CD8-positive, alpha-beta memory T cell (primary cell): Measurements from ENCODE around the gene EXT2. TPM values are rescaled to one million over a fixed set of nuclear protein-coding genes. Genes with fewer than 3 reads are reported as not detected.
A peak's percentile ranks its signal among the peaks of the same experiment; 100 is the strongest.

Experiments used
- CTCF ChIA-PET: fragments of 350-600 bp; sonication (Branson Sonifier 250); formaldehyde crosslinking; loops from one replicate; lab custom pipeline; 2021; ENCODE audit warnings: antibody characterized with exemption; lab: Charles Lee
- POLR2A ChIA-PET: fragments of 350-600 bp; sonication (Branson Sonifier 250); formaldehyde crosslinking; loops from one replicate; lab custom pipeline; 2021; ENCODE audit warnings: antibody characterized with exemption; lab: Charles Lee
- DNase-seq, 5 donors: peaks; one replicate each; pipeline versions ENCODE4 v3.0.0 to v3.0.0-alpha.2; 2020 to 2022; ENCODE audit warnings: mixed read lengths in 1 of 5
- H3K27ac ChIP-seq: one replicate; pipeline ENCODE4 v1.7.0; 2013; ENCODE audit warnings: low read depth, mild to moderate bottlenecking, low read length, moderate library complexity
- H3K27me3 ChIP-seq: 2 replicates; pipeline ENCODE4 v1.7.0; 2013; ENCODE audit warnings: low read length, mild to moderate bottlenecking; ENCODE audit not compliant: insufficient read depth, poor library complexity, severe bottlenecking
- H3K36me3 ChIP-seq: 2 replicates; pipeline ENCODE4 v1.7.0; 2013; ENCODE audit warnings: mild to moderate bottlenecking, low read length, moderate library complexity; ENCODE audit not compliant: insufficient read depth
- H3K4me1 ChIP-seq: 2 replicates; pipeline ENCODE4 v1.7.0; 2013; ENCODE audit warnings: mild to moderate bottlenecking, low read length, moderate library complexity; ENCODE audit not compliant: insufficient read depth
- H3K4me3 ChIP-seq: 2 replicates; pipeline ENCODE4 v1.7.0; 2013; ENCODE audit warnings: mild to moderate bottlenecking, low read length
- H3K9me3 ChIP-seq: 2 replicates; pipeline ENCODE4 v1.7.0; 2013; ENCODE audit warnings: mild to moderate bottlenecking, low read length
- H3K27ac Mint-ChIP-seq, 8 donors: one replicate each; pipeline ENCODE4 v1.8.0; 2020 to 2021; ENCODE audit warnings: mixed read lengths in 8 of 8, mild to moderate bottlenecking in 6 of 8, inconsistent platforms in 3 of 8, moderate library complexity in 3 of 8
- H3K27me3 Mint-ChIP-seq, 2 donors: one replicate each; pipeline ENCODE4 v1.8.0; 2020 to 2021; ENCODE audit warnings: mixed read lengths in 2 of 2, mild to moderate bottlenecking in 1 of 2, moderate library complexity in 1 of 2
- H3K36me3 Mint-ChIP-seq, 3 donors: one replicate each; pipeline ENCODE4 v1.8.0; 2020 to 2021; ENCODE audit warnings: mixed read lengths in 3 of 3, inconsistent platforms in 1 of 3, mild to moderate bottlenecking in 1 of 3
- H3K4me1 Mint-ChIP-seq, 3 donors: one replicate each; pipeline ENCODE4 v1.8.0; 2020 to 2021; ENCODE audit warnings: mixed read lengths in 3 of 3, inconsistent platforms in 1 of 3, mild to moderate bottlenecking in 1 of 3
- H3K4me3 Mint-ChIP-seq, 7 donors: one replicate each; pipeline ENCODE4 v1.8.0; 2020 to 2021; ENCODE audit warnings: mixed read lengths in 7 of 7, mild to moderate bottlenecking in 6 of 7, moderate library complexity in 4 of 7, inconsistent platforms in 2 of 7
- H3K9me3 Mint-ChIP-seq, 5 donors: one replicate each; pipeline ENCODE4 v1.8.0; 2020 to 2022; ENCODE audit warnings: mixed read lengths in 5 of 5, mild to moderate bottlenecking in 3 of 5, moderate library complexity in 2 of 5, inconsistent platforms in 1 of 5
- polyA plus RNA-seq: library from polyadenylated mRNA; unstranded; fragments of 300-500 nt; fragmentation: Illumina TruSeq; gene quantifications from one replicate; pipeline ENCODE4 v1.2.3, GENCODE V29; 2021
- total RNA-seq, 2 experiments: library from RNA; stranded (reverse); gene quantifications; one replicate each; pipeline ENCODE4 v1.2.3, GENCODE V29; 2021

EXT2 gene
- total and polyA plus RNA-seq, 3 experiments from 2014 or later = 37.4 to 46.6 (median 38.5) TPM

GRCh38 chr11:44101098-44101497 is 5.6 kb downstream of the EXT2 start:
- Mint-ChIP-seq H3K4me1 (peaks cover 39 to 77% (median 66%) of the 10 kb centered on the region in 3 donors), H3K36me3 (peaks cover 0 to 24% (median 2%) of the 10 kb centered on the region in 3 donors), H3K9me3 (no peaks in the 10 kb centered on the region), H3K4me3 (no peak overlapping the region), H3K27me3 (peaks cover 0 to 3% of the 10 kb centered on the region in 2 donors), H3K27ac (peak overlapping the region in 2 of 8 donors; percentile 29 to 63)
- Histone ChIP-seq H3K4me1 (peaks cover 12% of the 10 kb centered on the region), H3K27me3 (no peaks in the 10 kb centered on the region), H3K9me3 (no peaks in the 10 kb centered on the region), H3K27ac (no peak overlapping the region), H3K4me3 (no peak overlapping the region), H3K36me3 (no peaks in the 10 kb centered on the region)
- DNase-seq = no peak
- ChIA-PET CTCF (no interaction called here), POLR2A (no interaction called here)

- H3K27me3 ChIP-seq = no peaks in the 10 kb centered on the region
- ChIA-PET POLR2A (no interaction called here), CTCF (interaction anchor here (2.0 to 4.7 kb wide), 2 partner anchors 10 to 12 kb away, joined by 6 to 41 read pairs; partner anchors contain the start of gene EXT2)
- H3K36me3 ChIP-seq = no peaks in the 10 kb centered on the region
- DNase-seq = no peak
- H3K27me3 Mint-ChIP-seq = no peaks in the 10 kb centered on the region
- no peak overlapping the region for H3K27ac Mint-ChIP-seq
- no peaks in the 10 kb centered on the region for H3K9me3 ChIP-seq
- no peaks in the 10 kb centered on the region for H3K9me3 Mint-ChIP-seq
- no peak overlapping the region for H3K4me3 ChIP-seq
- peaks cover 0 to 39% (median 9%) of the 10 kb centered on the region in 3 donors for H3K36me3 Mint-ChIP-seq
- no peak overlapping the region for H3K27ac ChIP-seq
- H3K4me1 Mint-ChIP-seq = peaks cover 20 to 53% (median 41%) of the 10 kb centered on the region in 3 donors
- no peak overlapping the region for H3K4me3 Mint-ChIP-seq
- H3K4me1 ChIP-seq = no peaks in the 10 kb centered on the region
Observed at GRCh38 chr11:44104481-44105294, 9.2 kb downstream of the EXT2 start.

- Histone ChIP-seq H3K36me3 (peaks cover 4% of the 10 kb centered on the region), H3K27ac (no peak overlapping the region), H3K9me3 (no peaks in the 10 kb centered on the region), H3K4me1 (peaks cover 4% of the 10 kb centered on the region), H3K27me3 (no peaks in the 10 kb centered on the region), H3K4me3 (no peak overlapping the region)
- ChIA-PET CTCF (no interaction called here), POLR2A (no interaction called here)
- Mint-ChIP-seq H3K9me3 (no peaks in the 10 kb centered on the region), H3K4me1 (peaks cover 16 to 28% (median 17%) of the 10 kb centered on the region in 3 donors), H3K27me3 (no peaks in the 10 kb centered on the region), H3K27ac (peak overlapping the region in 1 of 8 donors; percentile 34), H3K36me3 (peaks cover 0 to 61% (median 25%) of the 10 kb centered on the region in 3 donors), H3K4me3 (no peak overlapping the region)
- DNase-seq = no peak
Observed at GRCh38 chr11:44108260-44108659, 12.8 kb downstream of the EXT2 start.

- Histone ChIP-seq H3K4me1 (peaks cover 4% of the 10 kb centered on the region), H3K9me3 (no peaks in the 10 kb centered on the region), H3K27ac (no peak overlapping the region), H3K27me3 (no peaks in the 10 kb centered on the region), H3K36me3 (peaks cover 14% of the 10 kb centered on the region), H3K4me3 (no peak overlapping the region)
- H3K36me3 Mint-ChIP-seq = peaks cover 12 to 76% (median 35%) of the 10 kb centered on the region in 3 donors
- ChIA-PET POLR2A (no interaction called here), CTCF (interaction anchor here (1.0 to 1.7 kb wide), 4 partner anchors 12 to 47 kb away, joined by 3 to 5 read pairs (median 4); partner anchors contain the start of gene EXT2)
- H3K9me3 Mint-ChIP-seq = no peaks in the 10 kb centered on the region
- peak overlapping the region in 5 of 8 donors; percentile 3 to 79 (median 53) for H3K27ac Mint-ChIP-seq
- no peaks in the 10 kb centered on the region for H3K27me3 Mint-ChIP-seq
- H3K4me3 Mint-ChIP-seq = no peak overlapping the region
- peaks cover 8 to 13% (median 8%) of the 10 kb centered on the region in 3 donors for H3K4me1 Mint-ChIP-seq
- peak; percentile 22 to 65 (median 33) for DNase-seq
Observed at GRCh38 chr11:44110231-44110679, 14.8 kb downstream of the EXT2 start.

GRCh38 chr11:44112091-44112821 is 16.8 kb downstream of the EXT2 start:
- H3K4me3 Mint-ChIP-seq = no peak overlapping the region
- Histone ChIP-seq H3K9me3 (no peaks in the 10 kb centered on the region), H3K4me1 (peaks cover 4% of the 10 kb centered on the region), H3K27ac (no peak overlapping the region), H3K4me3 (no peak overlapping the region), H3K36me3 (peaks cover 14% of the 10 kb centered on the region), H3K27me3 (no peaks in the 10 kb centered on the region)
- DNase-seq = no peak
- no peaks in the 10 kb centered on the region for H3K9me3 Mint-ChIP-seq
- H3K36me3 Mint-ChIP-seq = peaks cover 14 to 88% (median 45%) of the 10 kb centered on the region in 3 donors
- CTCF ChIA-PET = interaction anchor here (1.4 kb wide), 1 partner anchor 9 kb away, joined by 4 read pairs; no protein-coding TSS in a partner anchor
- no peak overlapping the region for H3K27ac Mint-ChIP-seq
- POLR2A ChIA-PET = no interaction called here
- H3K27me3 Mint-ChIP-seq = no peaks in the 10 kb centered on the region
- peaks cover 8 to 11% (median 8%) of the 10 kb centered on the region in 3 donors for H3K4me1 Mint-ChIP-seq

GRCh38 chr11:44113018-44113417 is 17.5 kb downstream of the EXT2 start:
- Mint-ChIP-seq H3K36me3 (peaks cover 14 to 86% (median 39%) of the 10 kb centered on the region in 3 donors), H3K27ac (peak overlapping the region in 1 of 8 donors; percentile 24), H3K9me3 (no peaks in the 10 kb centered on the region), H3K4me3 (no peak overlapping the region), H3K4me1 (peaks cover 8 to 11% (median 8%) of the 10 kb centered on the region in 3 donors), H3K27me3 (no peaks in the 10 kb centered on the region)
- Histone ChIP-seq H3K36me3 (peaks cover 14% of the 10 kb centered on the region), H3K9me3 (no peaks in the 10 kb centered on the region), H3K4me3 (no peak overlapping the region), H3K27me3 (no peaks in the 10 kb centered on the region), H3K4me1 (peaks cover 4% of the 10 kb centered on the region), H3K27ac (no peak overlapping the region)
- no peak for DNase-seq
- ChIA-PET CTCF (interaction anchor here (1.4 kb wide), 1 partner anchor 9 kb away, joined by 4 read pairs; no protein-coding TSS in a partner anchor), POLR2A (no interaction called here)

GRCh38 chr11:44113572-44113971 is 18.1 kb downstream of the EXT2 start:
- DNase-seq = no peak
- Histone ChIP-seq H3K27me3 (no peaks in the 10 kb centered on the region), H3K4me1 (peaks cover 4% of the 10 kb centered on the region), H3K4me3 (no peak overlapping the region), H3K36me3 (peaks cover 14% of the 10 kb centered on the region), H3K27ac (no peak overlapping the region), H3K9me3 (no peaks in the 10 kb centered on the region)
- no peak overlapping the region for H3K4me3 Mint-ChIP-seq
- peak overlapping the region in 1 of 8 donors; percentile 24 for H3K27ac Mint-ChIP-seq
- no peaks in the 10 kb centered on the region for H3K9me3 Mint-ChIP-seq
- POLR2A ChIA-PET = no interaction called here
- peaks cover 14 to 87% (median 38%) of the 10 kb centered on the region in 3 donors for H3K36me3 Mint-ChIP-seq
- peaks cover 8 to 11% (median 8%) of the 10 kb centered on the region in 3 donors for H3K4me1 Mint-ChIP-seq
- CTCF ChIA-PET = interaction anchor here (1.4 kb wide), 1 partner anchor 10 kb away, joined by 4 read pairs; no protein-coding TSS in a partner anchor
- no peaks in the 10 kb centered on the region for H3K27me3 Mint-ChIP-seq
